Measurements from ENCODE around the gene EXT2.

Gene EXT2

GRCh38 chr11:44247508-44247907, 152.0 kb downstream of the EXT2 start:
- no peak for DNase-seq

GRCh38 chr11:44248109-44248508, 152.6 kb downstream of the EXT2 start:
- DNase-seq = no peak

GRCh38 chr11:44250421-44250820, 154.9 kb downstream of the EXT2 start:
- no peak for DNase-seq

GRCh38 chr11:44252999-44253602, 157.6 kb downstream of the EXT2 start:
- DNase-seq = no peak

- DNase-seq = no peak
These were observed 160.1 kb downstream of the EXT2 start for GRCh38 chr11:44255406-44256071.

GRCh38 chr11:44256673-44257291, 161.3 kb downstream of the EXT2 start:
- no peak for DNase-seq

GRCh38 chr11:44257338-44258189, 162.1 kb downstream of the EXT2 start:
- no peak for DNase-seq

- no peak for DNase-seq
These were observed 162.7 kb downstream of the EXT2 start for GRCh38 chr11:44258190-44258489.

- no peak for DNase-seq
These were observed 163.5 kb downstream of the EXT2 start for GRCh38 chr11:44258839-44259420.

- no peak for DNase-seq
These were observed 164.6 kb downstream of the EXT2 start for GRCh38 chr11:44260081-44260480.

- no peak for DNase-seq
These were observed 166.5 kb downstream of the EXT2 start for GRCh38 chr11:44261800-44262591.

GRCh38 chr11:44263738-44264437, 168.4 kb downstream of the EXT2 start:
- DNase-seq = no peak

- DNase-seq = no peak
These were observed 168.9 kb downstream of the EXT2 start for GRCh38 chr11:44264438-44264749.

GRCh38 chr11:44264761-44265160, 169.3 kb downstream of the EXT2 start:
- DNase-seq = no peak

GRCh38 chr11:44266056-44266780, 170.7 kb downstream of the EXT2 start:
- no peak for DNase-seq

- no peak for DNase-seq
These were observed 171.7 kb downstream of the EXT2 start for GRCh38 chr11:44267006-44267749.

- DNase-seq = no peak
These were observed 172.5 kb downstream of the EXT2 start for GRCh38 chr11:44267750-44268613.

- DNase-seq = no peak
These were observed 173.2 kb downstream of the EXT2 start for GRCh38 chr11:44268614-44269080.
